BJ (cell line): ENCODE measurements around the gene SRSF1. TPM values are rescaled to one million over a fixed set of nuclear protein-coding genes. Genes with fewer than 3 reads are reported as not detected.
A peak's percentile ranks its signal among the peaks of the same experiment; 100 is the strongest.

Experiments
- CTCF ChIA-PET: fragments of 350-600 bp; formaldehyde crosslinking; extraction: SDS; loops from one replicate; lab custom pipeline; 2021; ENCODE audit warnings: antibody characterized with exemption, inconsistent platforms; lab: Yijun Ruan, JAX
- POLR2A ChIA-PET: fragments of 300-600 bp; sonication (Branson Sonifier 250); formaldehyde crosslinking; extraction: SDS; loops from one replicate; lab custom pipeline; 2021; ENCODE audit warnings: antibody characterized with exemption; lab: Charles Lee
- DNase-seq: peaks from one replicate; pipeline ENCODE4 v3.0.0-alpha.2; 2011; ENCODE audit warnings: low read depth
- H3K27me3 ChIP-seq: 2 replicates; pipeline ENCODE4 v1.6.0; 2011; ENCODE audit warnings: low read length; ENCODE audit not compliant: control insufficient read depth, insufficient read depth
- H3K36me3 ChIP-seq: 2 replicates; pipeline ENCODE4 v1.5.1; 2011; ENCODE audit warnings: low read length; ENCODE audit not compliant: control insufficient read depth, insufficient read depth
- H3K4me3 ChIP-seq: 2 replicates; pipeline ENCODE4 v1.5.1; 2011; ENCODE audit warnings: low read depth, mild to moderate bottlenecking, control low read depth, low read length
- polyA plus RNA-seq: library from polyadenylated mRNA; depleted of rRNA; stranded (reverse); fragments of >200 nt; gene quantifications from 2 replicates; pipeline ENCODE4 v1.2.3, GENCODE V29; 2011
- TF ChIP-seq, protein P1 (sequence below): IDR thresholded peaks from 2 replicates; pipeline ENCODE4 v1.5.1; 2011; ENCODE audit warnings: low read depth, mild to moderate bottlenecking, control low read depth, inconsistent platforms, low read length, moderate library complexity; ENCODE audit not compliant: insufficient read depth

Gene SRSF1
- polyA plus RNA-seq, 1 experiment, result 236 TPM

- Histone ChIP-seq H3K27me3 (no peaks in the 10 kb centered on the region), H3K4me3 (no peak overlapping the region), H3K36me3 (peaks cover 8% of the 10 kb centered on the region)
- POLR2A ChIA-PET, result interaction anchor here (0.5 to 1.0 kb wide), 3 partner anchors 81 to 477 kb away, joined by 3 to 5 read pairs (median 3); partner anchors contain the start of gene DYNLL2
- TF ChIP-seq, protein P1, sequence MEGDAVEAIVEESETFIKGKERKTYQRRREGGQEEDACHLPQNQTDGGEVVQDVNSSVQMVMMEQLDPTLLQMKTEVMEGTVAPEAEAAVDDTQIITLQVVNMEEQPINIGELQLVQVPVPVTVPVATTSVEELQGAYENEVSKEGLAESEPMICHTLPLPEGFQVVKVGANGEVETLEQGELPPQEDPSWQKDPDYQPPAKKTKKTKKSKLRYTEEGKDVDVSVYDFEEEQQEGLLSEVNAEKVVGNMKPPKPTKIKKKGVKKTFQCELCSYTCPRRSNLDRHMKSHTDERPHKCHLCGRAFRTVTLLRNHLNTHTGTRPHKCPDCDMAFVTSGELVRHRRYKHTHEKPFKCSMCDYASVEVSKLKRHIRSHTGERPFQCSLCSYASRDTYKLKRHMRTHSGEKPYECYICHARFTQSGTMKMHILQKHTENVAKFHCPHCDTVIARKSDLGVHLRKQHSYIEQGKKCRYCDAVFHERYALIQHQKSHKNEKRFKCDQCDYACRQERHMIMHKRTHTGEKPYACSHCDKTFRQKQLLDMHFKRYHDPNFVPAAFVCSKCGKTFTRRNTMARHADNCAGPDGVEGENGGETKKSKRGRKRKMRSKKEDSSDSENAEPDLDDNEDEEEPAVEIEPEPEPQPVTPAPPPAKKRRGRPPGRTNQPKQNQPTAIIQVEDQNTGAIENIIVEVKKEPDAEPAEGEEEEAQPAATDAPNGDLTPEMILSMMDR, result no peak
- no peak for DNase-seq
- CTCF ChIA-PET, result interaction anchor here (1.0 to 11.4 kb wide), 4 partner anchors 110 to 168 kb away, joined by 3 to 371 read pairs (median 3); partner anchors contain the start of gene MRPS23
Measured at GRCh38 chr17:58002154-58002948, 4.7 kb downstream of the SRSF1 start.

- Histone ChIP-seq H3K36me3 (peaks cover 8% of the 10 kb centered on the region), H3K4me3 (no peak overlapping the region), H3K27me3 (no peaks in the 10 kb centered on the region)
- ChIA-PET CTCF (interaction anchor here (1.0 to 11.4 kb wide), 6 partner anchors 15 to 167 kb away, joined by 3 to 371 read pairs (median 4); partner anchors contain the start of gene MRPS23), POLR2A (interaction anchor here (0.5 to 0.6 kb wide), 2 partner anchors 336 to 477 kb away, joined by 3 read pairs; no protein-coding TSS in a partner anchor)
- TF ChIP-seq, protein P1, result no peak
- no peak for DNase-seq
Measured at GRCh38 chr17:58001461-58002124, 5.5 kb downstream of the SRSF1 start.

- ChIA-PET POLR2A (interaction anchor here (0.6 to 0.9 kb wide), 2 partner anchors 52 to 83 kb away, joined by 3 read pairs; no protein-coding TSS in a partner anchor), CTCF (interaction anchor here (0.6 to 11.4 kb wide), 31 partner anchors 10 to 401 kb away, joined by 3 to 371 read pairs (median 4); partner anchors contain the start of genes CUEDC1 and MRPS23)
- TF ChIP-seq, protein P1, result peak; percentile 73
- H3K4me3 ChIP-seq, result no peak overlapping the region
- H3K27me3 ChIP-seq, result no peaks in the 10 kb centered on the region
- peaks cover 6% of the 10 kb centered on the region; the same call in 1 of the 2 replicates for H3K36me3 ChIP-seq
- DNase-seq, result no peak
Measured at GRCh38 chr17:57999496-58000017, 7.5 kb downstream of the SRSF1 start.

DNA sequence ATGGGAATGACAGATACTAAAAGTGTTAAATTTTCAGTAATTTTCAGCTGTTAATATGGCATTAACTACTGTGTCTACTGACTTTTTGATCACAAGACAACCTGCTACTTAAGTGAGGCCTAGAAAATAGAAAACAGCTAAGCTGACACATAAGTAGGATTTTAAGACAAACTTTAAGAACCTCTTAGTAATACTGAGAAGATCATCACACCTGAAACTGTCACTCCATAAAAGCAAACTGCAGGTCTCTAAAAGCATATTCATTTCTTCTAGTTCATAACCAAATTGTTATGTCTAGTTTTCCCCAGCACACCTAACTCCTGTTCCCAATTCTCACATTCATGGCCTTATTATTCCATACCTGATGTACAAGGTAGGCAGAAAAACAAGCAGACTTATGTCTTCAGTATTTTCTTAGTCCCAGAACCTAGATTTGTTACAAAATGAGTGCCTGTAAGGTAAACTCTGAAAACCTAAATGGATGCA is 8.0 kb downstream of the SRSF1 start:
- ChIA-PET POLR2A (interaction anchor here (0.6 kb wide), 1 partner anchor 51 kb away, joined by 3 read pairs; no protein-coding TSS in a partner anchor), CTCF (interaction anchor here (0.6 to 11.4 kb wide), 30 partner anchors 9 to 401 kb away, joined by 3 to 371 read pairs (median 4); partner anchors contain the start of genes CUEDC1 and MRPS23)
- TF ChIP-seq, protein P1, result no peak
- peaks cover 6% of the 10 kb centered on the region; the same call in 1 of the 2 replicates for H3K36me3 ChIP-seq
- H3K4me3 ChIP-seq, result no peak overlapping the region
- no peak for DNase-seq
- no peaks in the 10 kb centered on the region for H3K27me3 ChIP-seq
